Activated naive CD4-positive, alpha-beta T cell treated with anti-CD3 and anti-CD28 coated beads, Interleukin-2, amount 50 U/mL, for 16 hours (primary cell): ENCODE results near the gene ANKMY1.
"Not testable (repeated sequence)": the region's sequence is repeated elsewhere in the genome, so short reads cannot be mapped to it uniquely, and the experiment has no call there.

Source experiments
- DNase-seq: peaks from one replicate; pipeline ENCODE4 v3.0.0-alpha.2; 2020

Gene ANKMY1

GRCh38 chr2:240553956-240554480, 3.8 kb downstream of the ANKMY1 start:
- DNase-seq: no peak

- no peak for DNase-seq
These were observed 6.0 kb downstream of the ANKMY1 start for GRCh38 chr2:240551811-240552210.

GRCh38 chr2:240551288-240551687, 6.5 kb downstream of the ANKMY1 start:
- no peak for DNase-seq

GRCh38 chr2:240539906-240540305, 17.9 kb downstream of the ANKMY1 start:
- no peak for DNase-seq

GRCh38 chr2:240539101-240539500, 18.7 kb downstream of the ANKMY1 start:
- DNase-seq: not testable (repeated sequence)

GRCh38 chr2:240538031-240538780, 19.6 kb downstream of the ANKMY1 start:
- no peak for DNase-seq

- no peak for DNase-seq
These were observed 25.6 kb downstream of the ANKMY1 start for GRCh38 chr2:240532031-240532775.

GRCh38 chr2:240531038-240531437, 26.8 kb downstream of the ANKMY1 start:
- DNase-seq: no peak

- DNase-seq: no peak
These were observed 27.6 kb downstream of the ANKMY1 start for GRCh38 chr2:240530181-240530580.

- no peak for DNase-seq
These were observed 28.3 kb downstream of the ANKMY1 start for GRCh38 chr2:240529344-240529999.

- no peak for DNase-seq
These were observed 29.3 kb downstream of the ANKMY1 start for GRCh38 chr2:240528406-240529040.

- DNase-seq: no peak
These were observed 30.5 kb downstream of the ANKMY1 start for GRCh38 chr2:240527153-240527750.

GRCh38 chr2:240526521-240526920, 31.3 kb downstream of the ANKMY1 start:
- DNase-seq: no peak

- no peak for DNase-seq
These were observed 32.0 kb downstream of the ANKMY1 start for GRCh38 chr2:240525802-240526201.

- no peak for DNase-seq
These were observed 32.6 kb downstream of the ANKMY1 start for GRCh38 chr2:240524963-240525718.

GRCh38 chr2:240523451-240524281, 34.1 kb downstream of the ANKMY1 start:
- no peak for DNase-seq

GRCh38 chr2:240522406-240522805, 35.4 kb downstream of the ANKMY1 start:
- no peak for DNase-seq

- not testable (repeated sequence) for DNase-seq
These were observed 35.9 kb downstream of the ANKMY1 start for GRCh38 chr2:240521885-240522284.

GRCh38 chr2:240520974-240521350, 36.8 kb downstream of the ANKMY1 start:
- no peak for DNase-seq

- DNase-seq: no peak
These were observed 37.4 kb downstream of the ANKMY1 start for GRCh38 chr2:240520130-240520973.
